ENCODE data around the gene PLPP4. TPM values are rescaled to one million over a fixed set of nuclear protein-coding genes. Genes with fewer than 3 reads are reported as not detected.

Gene PLPP4
- total RNA-seq, 1 experiment from 2014 or later: not detected

DNA sequence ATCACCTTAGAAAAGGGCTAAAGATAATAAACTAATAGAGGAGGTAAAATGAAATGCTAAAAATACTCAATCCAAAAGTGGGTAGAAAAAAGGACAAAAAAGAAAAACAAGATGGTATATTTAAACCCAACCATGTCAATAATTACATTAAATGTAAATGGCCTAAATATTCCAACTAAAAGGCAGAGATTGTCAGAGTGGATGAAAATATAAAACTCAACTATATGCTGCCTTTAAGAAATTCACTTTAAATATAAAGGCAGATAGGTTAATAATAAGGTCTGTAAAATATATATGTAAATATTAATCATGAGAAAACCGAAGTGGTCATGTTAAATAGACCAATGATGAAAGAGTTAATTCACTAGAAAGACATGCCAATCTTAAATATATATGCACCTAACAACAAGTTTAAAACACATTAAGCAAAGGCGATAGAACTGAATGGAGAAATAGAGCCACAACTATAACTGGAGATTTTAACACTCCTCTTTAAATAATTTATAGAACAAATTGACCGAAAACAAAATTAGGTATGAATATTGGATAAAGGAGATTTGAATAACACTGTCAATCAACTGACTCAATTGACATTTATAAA lies 159.4 kb downstream of the PLPP4 start:
- no peaks in the 10 kb centered on the region for H3K23me2 ChIP-seq (ENCODE audit: insufficient read length, low read depth, low read length, poor library complexity, severe bottlenecking)
- no peak overlapping the region for H3K4me3 Mint-ChIP-seq
- H3K4me1 Mint-ChIP-seq: peaks cover 7 to 11% of the 10 kb centered on the region in 2 experiments
- H3K9me3 ChIP-seq (ENCODE audit: control insufficient read depth, low read depth, low read length): no peaks in the 10 kb centered on the region
- no peak overlapping the region for H4K8ac ChIP-seq (replicated peaks; ENCODE audit: insufficient read length, low read depth, low read length)
- peaks cover 21 to 23% of the 10 kb centered on the region in 2 experiments for H3K9me3 Mint-ChIP-seq
- H3K56ac ChIP-seq (ENCODE audit: insufficient read length, low read depth, low read length): no peak overlapping the region
- peaks cover 3 to 17% (median 5%) of the 10 kb centered on the region in 3 experiments; a peak in 6 of 7 replicates for H3K36me3 Mint-ChIP-seq (ENCODE audit: insufficient read depth in 1 of 3, low read depth in 3 of 3)
- no peak overlapping the region for H3K4ac ChIP-seq (ENCODE audit: low read depth, low read length)
- no CpG with 5 or more reads among the region's 3 CpGs for WGBS (ENCODE audit: extremely low coverage, insufficient read length, low lambda C conversion rate)
- H3K14ac ChIP-seq (ENCODE audit: insufficient read depth, low read length): no peak overlapping the region
- H2BK120ac ChIP-seq (ENCODE audit: low read depth, low read length, poor library complexity, severe bottlenecking): no peak overlapping the region
- H3T11ph ChIP-seq (ENCODE audit: low read length): no peak overlapping the region
- no peak overlapping the region for H2BK20ac ChIP-seq (ENCODE audit: low read depth, low read length, poor library complexity, severe bottlenecking)
- no peak overlapping the region for H2BK12ac ChIP-seq (ENCODE audit: insufficient read length, low read depth, low read length)
- H3K27ac ChIP-seq (ENCODE audit: insufficient read length, low read depth, low read length): no peak overlapping the region
- H3K4me2 ChIP-seq (ENCODE audit: insufficient read depth, insufficient read length, low read length): no peak overlapping the region
- H3K23ac ChIP-seq (ENCODE audit: insufficient read length, low read depth, low read length): no peak overlapping the region
- no peaks in the 10 kb centered on the region for H3K79me2 ChIP-seq (ENCODE audit: insufficient read depth, low read length)
- no peaks in the 10 kb centered on the region; the same call in 1 of the 2 replicates for H3K4me1 ChIP-seq (ENCODE audit: insufficient read depth, low read length)
- no peak overlapping the region for H2AFZ ChIP-seq (ENCODE audit: low read length)
- peaks cover 13% of the 10 kb centered on the region for H3K27me3 Mint-ChIP-seq (ENCODE audit: low read depth)
- H4K91ac ChIP-seq (ENCODE audit: insufficient read length, low read depth, low read length): no peak overlapping the region
- no peak overlapping the region for H2BK5ac ChIP-seq (ENCODE audit: insufficient read length, low read length)
- H3K18ac ChIP-seq (ENCODE audit: insufficient read length, low read depth, low read length): no peak overlapping the region
- H3K27ac Mint-ChIP-seq: no peak overlapping the region
- H4K20me1 ChIP-seq (ENCODE audit: control insufficient read depth, insufficient read depth, insufficient read length): no peaks in the 10 kb centered on the region
- H3K9ac ChIP-seq (ENCODE audit: extremely low read depth, insufficient read length, low read length): no peak overlapping the region
- TF ChIP-seq, protein P1, sequence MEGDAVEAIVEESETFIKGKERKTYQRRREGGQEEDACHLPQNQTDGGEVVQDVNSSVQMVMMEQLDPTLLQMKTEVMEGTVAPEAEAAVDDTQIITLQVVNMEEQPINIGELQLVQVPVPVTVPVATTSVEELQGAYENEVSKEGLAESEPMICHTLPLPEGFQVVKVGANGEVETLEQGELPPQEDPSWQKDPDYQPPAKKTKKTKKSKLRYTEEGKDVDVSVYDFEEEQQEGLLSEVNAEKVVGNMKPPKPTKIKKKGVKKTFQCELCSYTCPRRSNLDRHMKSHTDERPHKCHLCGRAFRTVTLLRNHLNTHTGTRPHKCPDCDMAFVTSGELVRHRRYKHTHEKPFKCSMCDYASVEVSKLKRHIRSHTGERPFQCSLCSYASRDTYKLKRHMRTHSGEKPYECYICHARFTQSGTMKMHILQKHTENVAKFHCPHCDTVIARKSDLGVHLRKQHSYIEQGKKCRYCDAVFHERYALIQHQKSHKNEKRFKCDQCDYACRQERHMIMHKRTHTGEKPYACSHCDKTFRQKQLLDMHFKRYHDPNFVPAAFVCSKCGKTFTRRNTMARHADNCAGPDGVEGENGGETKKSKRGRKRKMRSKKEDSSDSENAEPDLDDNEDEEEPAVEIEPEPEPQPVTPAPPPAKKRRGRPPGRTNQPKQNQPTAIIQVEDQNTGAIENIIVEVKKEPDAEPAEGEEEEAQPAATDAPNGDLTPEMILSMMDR (conservative IDR thresholded peaks at IDR 0.05): no peak
- no peak for DNase-seq
- H4K5ac ChIP-seq (ENCODE audit: insufficient read length, low read depth, low read length): no peak overlapping the region
- no peak overlapping the region for H2BK15ac ChIP-seq (ENCODE audit: low read depth, low read length)
- H3K79me1 ChIP-seq (ENCODE audit: insufficient read depth, low read depth, low read length, poor library complexity, severe bottlenecking): no peaks in the 10 kb centered on the region
- H2AK5ac ChIP-seq (ENCODE audit: insufficient read length, low read length): no peak overlapping the region
- no peaks in the 10 kb centered on the region for H3K27me3 ChIP-seq (ENCODE audit: insufficient read depth, low read length)

Data from H9 (cell line).